ENCODE data around the gene DDTL. TPM values are rescaled to one million over a fixed set of nuclear protein-coding genes. Genes with fewer than 3 reads are reported as not detected.

Gene DDTL
- total RNA-seq, 4 donors from 2014 or later = 0.26 to 3.4 (median 0.48) TPM; not detected in 1

DNA sequence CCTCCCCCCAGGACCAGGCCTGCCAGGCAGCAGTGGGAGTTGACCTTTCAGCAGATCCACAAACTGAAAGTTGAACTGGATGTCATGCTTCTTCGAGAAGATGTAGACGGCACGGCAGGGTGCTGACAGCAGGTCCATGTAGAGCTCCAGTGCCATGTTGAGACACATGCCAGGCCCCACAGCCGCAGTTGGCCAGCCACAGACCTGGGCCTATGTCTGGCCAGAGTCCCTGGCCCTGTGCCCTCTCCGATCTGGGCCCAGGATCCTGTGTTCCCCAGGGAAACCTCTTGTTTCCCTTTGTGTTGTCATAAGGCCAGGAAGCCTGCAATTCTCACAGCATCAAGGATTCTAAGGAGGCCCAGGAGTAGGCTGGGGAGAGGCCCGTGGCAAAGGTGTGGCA is 38.5 kb downstream of the DDTL start, which contains the start of gene GSTT4:
Gene GSTT4, minus strand, starts transcription at position 253 of the 400 bp plus-strand sequence. Its CDS starts 97 bp downstream, at position 156.
- no peaks in the 10 kb centered on the region for H3K4me1 ChIP-seq
- no peaks in the 10 kb centered on the region for H3K27me3 ChIP-seq
- H3K4me3 ChIP-seq = no peak within 1 kb of the TSS
- H3K27ac ChIP-seq = no peak within 1 kb of the TSS
- DNase-seq = no peak
- H3K9me3 ChIP-seq = no peaks in the 10 kb centered on the region
- TF ChIP-seq POLR2A (IDR thresholded peaks at IDR 0.05) = no peak
- TF ChIP-seq, protein P1, sequence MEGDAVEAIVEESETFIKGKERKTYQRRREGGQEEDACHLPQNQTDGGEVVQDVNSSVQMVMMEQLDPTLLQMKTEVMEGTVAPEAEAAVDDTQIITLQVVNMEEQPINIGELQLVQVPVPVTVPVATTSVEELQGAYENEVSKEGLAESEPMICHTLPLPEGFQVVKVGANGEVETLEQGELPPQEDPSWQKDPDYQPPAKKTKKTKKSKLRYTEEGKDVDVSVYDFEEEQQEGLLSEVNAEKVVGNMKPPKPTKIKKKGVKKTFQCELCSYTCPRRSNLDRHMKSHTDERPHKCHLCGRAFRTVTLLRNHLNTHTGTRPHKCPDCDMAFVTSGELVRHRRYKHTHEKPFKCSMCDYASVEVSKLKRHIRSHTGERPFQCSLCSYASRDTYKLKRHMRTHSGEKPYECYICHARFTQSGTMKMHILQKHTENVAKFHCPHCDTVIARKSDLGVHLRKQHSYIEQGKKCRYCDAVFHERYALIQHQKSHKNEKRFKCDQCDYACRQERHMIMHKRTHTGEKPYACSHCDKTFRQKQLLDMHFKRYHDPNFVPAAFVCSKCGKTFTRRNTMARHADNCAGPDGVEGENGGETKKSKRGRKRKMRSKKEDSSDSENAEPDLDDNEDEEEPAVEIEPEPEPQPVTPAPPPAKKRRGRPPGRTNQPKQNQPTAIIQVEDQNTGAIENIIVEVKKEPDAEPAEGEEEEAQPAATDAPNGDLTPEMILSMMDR (IDR thresholded peaks at IDR 0.05) = no peak
- intact Hi-C loops (cut with DNase I; ENCODE audit: low total_unique reads) = no loop called here
- H3K36me3 ChIP-seq = no peaks in the 10 kb centered on the region

DNA sequence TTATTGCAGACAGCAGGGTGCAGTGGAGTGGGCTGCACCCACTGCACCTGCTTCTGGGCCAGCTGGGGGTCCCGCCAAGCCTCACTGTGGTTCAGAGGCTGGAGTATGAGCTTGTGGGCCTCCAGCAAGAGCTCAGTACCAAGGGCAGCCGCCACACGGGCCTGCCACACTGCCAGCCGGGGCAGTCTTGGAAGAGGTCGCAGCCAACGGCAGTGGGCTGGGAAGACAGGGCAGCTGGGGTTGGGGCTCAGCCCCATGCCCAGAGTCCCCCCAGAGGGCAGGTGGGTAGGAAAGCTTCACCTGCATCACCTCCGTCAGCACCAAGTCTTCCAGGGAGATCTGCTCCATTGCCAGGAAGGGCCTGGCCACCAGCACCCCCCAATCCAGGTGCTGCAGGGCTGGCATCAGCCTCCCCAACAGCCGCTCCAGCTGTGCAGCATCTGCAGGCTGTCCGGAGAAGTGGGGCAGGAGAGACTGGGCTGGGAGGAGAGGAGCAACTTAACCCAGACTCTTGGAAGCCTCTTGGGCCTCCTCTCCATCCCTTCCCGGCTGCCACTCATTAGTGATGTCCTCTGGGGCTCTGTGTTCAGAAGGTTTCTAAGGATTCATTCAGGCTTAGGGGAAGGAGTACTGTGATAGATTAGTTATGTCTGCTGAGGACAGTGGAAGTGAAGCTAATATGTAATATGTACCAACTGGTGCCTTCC is 39.7 kb downstream of the DDTL start:
- DNase-seq = no peak
- Histone ChIP-seq H3K27ac (no peak overlapping the region), H3K4me3 (no peak overlapping the region), H3K4me1 (no peaks in the 10 kb centered on the region), H3K9me3 (no peaks in the 10 kb centered on the region), H3K36me3 (no peaks in the 10 kb centered on the region), H3K27me3 (no peaks in the 10 kb centered on the region)
- intact Hi-C loops (cut with DNase I; ENCODE audit: low total_unique reads) = no loop called here
- no peak for TF ChIP-seq POLR2A (IDR thresholded peaks at IDR 0.05)
- TF ChIP-seq, protein P1 (IDR thresholded peaks at IDR 0.05) = no peak

DNA sequence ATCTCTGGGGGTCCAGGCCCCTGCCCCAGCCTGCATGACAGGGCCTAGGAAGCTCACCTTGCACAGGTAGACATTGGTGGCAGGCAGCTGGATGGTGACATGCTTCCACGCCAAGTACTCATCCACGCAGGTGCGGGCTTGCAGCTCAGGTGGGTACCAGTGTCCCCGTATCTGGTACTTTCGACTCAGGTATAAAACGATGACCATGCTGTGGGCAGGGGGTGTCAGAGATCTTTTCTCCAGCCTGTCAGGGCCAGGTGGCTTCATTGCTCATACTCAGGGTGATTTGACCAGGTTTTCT is 40.2 kb downstream of the DDTL start:
- TF ChIP-seq, protein P1 (IDR thresholded peaks at IDR 0.05) = no peak
- intact Hi-C loops (cut with DNase I; ENCODE audit: low total_unique reads) = no loop called here
- Histone ChIP-seq H3K9me3 (no peaks in the 10 kb centered on the region), H3K4me1 (no peaks in the 10 kb centered on the region), H3K27me3 (no peaks in the 10 kb centered on the region), H3K27ac (no peak overlapping the region), H3K4me3 (no peak overlapping the region), H3K36me3 (no peaks in the 10 kb centered on the region)
- no peak for DNase-seq

DNA sequence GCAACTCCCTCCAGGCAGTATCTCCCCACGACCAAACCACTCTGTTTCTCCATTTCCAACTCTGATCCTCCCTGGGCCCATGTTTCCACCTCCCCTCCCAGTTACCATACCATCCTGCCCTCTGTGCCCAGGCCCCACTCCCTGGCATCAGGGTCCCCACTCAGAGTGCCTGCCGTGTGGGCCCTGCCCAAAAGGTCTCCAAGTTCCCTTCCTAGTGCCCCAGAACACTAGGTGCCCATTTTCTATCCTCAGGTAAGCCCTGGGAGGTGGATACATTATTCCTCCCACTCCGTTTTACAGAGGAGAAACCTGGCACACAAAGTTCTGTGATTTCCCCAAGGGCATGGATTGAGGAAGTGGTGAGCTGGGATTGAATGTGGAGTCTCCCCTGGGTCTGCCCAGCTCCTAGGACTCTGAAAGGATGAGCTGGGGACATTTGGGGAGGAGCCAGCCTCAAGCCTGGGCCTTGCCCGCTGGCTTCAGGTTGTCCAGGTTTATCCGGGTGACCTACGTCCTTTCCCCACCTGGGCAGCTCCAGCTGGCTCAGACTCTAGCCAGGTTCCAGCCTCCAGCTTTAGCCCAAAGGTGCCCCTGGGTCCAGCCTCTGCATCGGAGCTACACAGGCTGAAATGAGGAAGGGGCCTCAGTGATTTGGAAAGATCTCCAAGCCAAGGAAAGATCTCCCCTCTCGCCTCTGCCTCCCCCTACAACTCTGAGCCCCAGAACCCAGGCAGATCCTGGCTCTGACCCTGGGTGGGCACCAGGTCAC is 40.7 kb downstream of the DDTL start:
- no peaks in the 10 kb centered on the region for H3K9me3 ChIP-seq
- no peaks in the 10 kb centered on the region for H3K27me3 ChIP-seq
- no peaks in the 10 kb centered on the region for H3K36me3 ChIP-seq
- DNase-seq = no peak
- no peak for TF ChIP-seq POLR2A (IDR thresholded peaks at IDR 0.05)
- TF ChIP-seq, protein P1 (IDR thresholded peaks at IDR 0.05) = no peak
- no peak overlapping the region for H3K27ac ChIP-seq
- no peak overlapping the region for H3K4me3 ChIP-seq
- H3K4me1 ChIP-seq = no peaks in the 10 kb centered on the region
- intact Hi-C loops (cut with DNase I; ENCODE audit: low total_unique reads) = no loop called here

DNA sequence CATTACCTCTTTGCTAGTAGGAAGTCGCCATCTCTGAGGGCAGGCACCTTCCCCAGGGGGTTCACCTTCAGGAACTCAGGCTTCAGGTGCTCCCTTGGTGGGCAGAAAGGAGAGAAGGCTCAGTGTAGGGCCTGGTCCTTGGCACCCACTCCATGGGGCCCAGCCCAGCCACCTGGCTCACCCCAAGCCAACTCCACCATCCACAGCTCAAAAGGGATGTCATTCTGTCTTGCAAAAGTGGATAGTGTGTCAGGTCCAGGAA is 41.3 kb downstream of the DDTL start:
- H3K36me3 ChIP-seq = no peaks in the 10 kb centered on the region
- H3K9me3 ChIP-seq = no peaks in the 10 kb centered on the region
- H3K4me3 ChIP-seq = no peak overlapping the region
- no peak overlapping the region for H3K27ac ChIP-seq
- no peak for DNase-seq
- TF ChIP-seq, protein P1 (IDR thresholded peaks at IDR 0.05) = no peak
- TF ChIP-seq POLR2A (IDR thresholded peaks at IDR 0.05) = no peak
- H3K4me1 ChIP-seq = no peaks in the 10 kb centered on the region
- no peaks in the 10 kb centered on the region for H3K27me3 ChIP-seq
- intact Hi-C loops (cut with DNase I; ENCODE audit: low total_unique reads) = no loop called here
